ENCODE measurements around the gene ACP7. TPM values are rescaled to one million over a fixed set of nuclear protein-coding genes. Genes with fewer than 3 reads are reported as not detected.
"Not testable (repeated sequence)": the region's sequence is repeated elsewhere in the genome, so short reads cannot be mapped to it uniquely, and the experiment has no call there.

Gene ACP7
- total RNA-seq, 1 experiment from 2014 or later, result not detected

DNA sequence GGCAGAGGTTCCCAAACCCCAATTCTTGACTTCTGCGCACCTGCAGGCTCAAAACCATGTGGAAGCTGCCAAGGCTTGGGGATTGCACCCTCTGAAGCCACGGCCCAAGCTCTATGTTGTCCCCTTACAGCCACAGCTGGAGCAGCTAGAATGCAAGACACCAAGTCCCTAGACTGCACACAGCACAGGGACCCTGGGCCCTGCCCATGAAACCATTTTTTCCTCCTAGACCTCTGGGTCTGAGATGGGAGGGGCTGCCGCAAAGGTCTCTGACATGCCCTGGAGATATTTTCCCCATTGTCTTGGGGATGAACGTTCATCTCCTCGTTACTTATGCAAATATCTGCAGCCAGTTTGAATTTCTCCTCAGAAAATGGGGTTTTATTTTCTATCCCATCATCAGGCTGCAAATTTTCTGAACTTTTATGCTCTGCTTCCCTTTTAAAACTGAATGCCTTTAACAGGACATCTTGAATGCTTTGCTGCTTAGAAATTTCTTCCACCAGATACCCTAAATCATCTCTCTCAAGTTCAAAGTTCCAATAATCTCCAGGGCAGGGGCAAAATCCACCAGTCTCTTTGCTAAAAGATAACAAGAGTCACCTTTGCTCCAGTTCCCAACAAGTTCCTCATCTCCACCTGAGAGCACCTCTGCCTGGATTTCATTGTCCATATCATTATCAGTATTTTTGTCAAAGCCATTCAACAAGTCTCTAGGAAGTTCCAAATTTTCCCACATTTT, 11.8 kb downstream of the ACP7 start:
- not testable (repeated sequence) for DNase-seq, H3K36me3 ChIP-seq, H3K9me3 ChIP-seq

DNA sequence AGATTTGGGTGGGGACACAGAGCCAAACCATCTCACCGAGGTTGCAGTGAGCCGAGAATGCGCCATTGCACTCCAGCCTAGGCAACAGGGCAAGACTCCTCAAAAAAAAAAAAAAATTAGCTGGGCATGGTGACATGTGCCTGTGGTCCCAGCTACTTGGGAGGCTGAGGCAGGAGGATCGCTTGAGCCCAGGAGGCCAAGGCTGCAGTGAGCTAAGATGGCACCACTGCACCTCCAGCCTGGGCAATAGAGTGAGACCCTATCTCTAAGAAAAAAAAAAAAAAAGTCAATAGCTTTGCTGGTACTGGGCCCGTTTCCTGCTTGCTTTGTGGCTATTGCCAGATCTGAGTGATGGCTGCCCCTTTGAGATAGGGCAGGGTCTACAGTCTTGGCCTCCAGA, 13.1 kb downstream of the ACP7 start:
- Histone ChIP-seq H3K36me3 (no peaks in the 10 kb centered on the region), H3K9me3 (no peaks in the 10 kb centered on the region), H3K27me3 (no peaks in the 10 kb centered on the region), H3K4me3 (no peak overlapping the region)
- no peak for DNase-seq

More for the DNA sequence above, 11.8 kb downstream of the ACP7 start:
- not testable (repeated sequence) for H3K4me3 ChIP-seq, H3K27me3 ChIP-seq

DNA sequence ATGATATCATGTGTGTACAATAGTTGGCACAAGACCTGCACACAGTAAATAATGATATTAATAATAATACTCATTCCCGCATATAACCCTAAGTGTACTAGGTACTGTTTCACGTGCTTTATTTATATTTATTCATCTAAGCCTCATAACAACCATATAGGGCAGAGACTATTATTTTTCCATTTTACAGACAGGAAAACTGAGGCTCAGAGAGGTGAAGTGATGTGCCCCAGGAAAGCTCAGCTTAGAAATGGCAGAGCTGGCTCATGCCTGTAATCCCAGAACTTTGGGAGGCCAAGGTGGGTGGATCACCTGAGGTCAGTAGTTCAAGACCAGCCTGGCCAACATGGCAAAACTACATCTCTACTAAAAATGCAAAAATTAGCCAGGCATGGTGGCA, 13.6 kb downstream of the ACP7 start:
- DNase-seq, result no peak
- no peaks in the 10 kb centered on the region for H3K27me3 ChIP-seq
- H3K36me3 ChIP-seq, result no peaks in the 10 kb centered on the region
- no peaks in the 10 kb centered on the region for H3K9me3 ChIP-seq
- H3K4me3 ChIP-seq, result no peak overlapping the region

DNA sequence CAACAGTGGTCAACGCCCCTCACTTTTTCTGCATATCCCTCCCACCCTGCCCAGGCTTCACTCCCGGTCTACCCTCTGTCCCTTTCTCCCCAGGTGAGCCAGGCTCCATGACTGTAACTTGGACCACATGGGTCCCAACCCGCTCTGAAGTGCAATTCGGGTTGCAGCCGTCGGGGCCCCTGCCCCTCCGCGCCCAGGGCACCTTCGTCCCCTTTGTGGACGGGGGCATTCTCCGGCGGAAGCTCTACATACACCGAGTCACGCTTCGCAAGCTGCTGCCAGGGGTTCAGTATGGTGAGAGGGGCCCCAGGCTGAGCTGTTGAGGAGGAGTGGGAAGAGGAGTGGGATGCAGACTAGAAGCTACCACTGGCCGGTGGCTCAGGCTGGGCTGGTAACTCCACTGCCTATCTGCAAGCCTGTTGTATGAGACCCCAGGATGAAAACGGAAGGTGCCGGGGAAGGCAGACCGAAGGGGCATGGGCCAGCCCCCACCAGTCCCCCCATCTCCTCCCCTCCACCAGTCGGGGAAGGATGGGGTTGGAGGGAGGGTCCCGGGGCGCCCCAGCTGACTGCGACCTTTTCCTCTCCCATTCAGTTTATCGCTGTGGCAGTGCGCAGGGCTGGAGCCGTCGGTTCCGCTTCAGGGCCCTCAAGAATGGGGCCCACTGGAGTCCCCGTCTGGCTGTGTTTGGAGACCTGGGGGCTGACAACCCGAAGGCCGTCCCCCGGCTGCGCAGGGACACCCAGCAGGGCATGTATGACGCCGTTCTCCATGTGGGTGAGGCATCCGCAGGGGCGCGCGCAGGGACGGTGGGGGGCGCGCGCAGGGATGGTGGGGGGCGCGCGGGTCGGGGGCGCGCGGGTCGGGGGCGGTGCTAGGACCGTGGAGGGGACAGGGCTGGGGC, 14.4 kb downstream of the ACP7 start:
- DNase-seq, result no peak
- no peaks in the 10 kb centered on the region for H3K36me3 ChIP-seq
- no peak overlapping the region for H3K4me3 ChIP-seq
- H3K9me3 ChIP-seq, result no peaks in the 10 kb centered on the region
- no peaks in the 10 kb centered on the region for H3K27me3 ChIP-seq

DNA sequence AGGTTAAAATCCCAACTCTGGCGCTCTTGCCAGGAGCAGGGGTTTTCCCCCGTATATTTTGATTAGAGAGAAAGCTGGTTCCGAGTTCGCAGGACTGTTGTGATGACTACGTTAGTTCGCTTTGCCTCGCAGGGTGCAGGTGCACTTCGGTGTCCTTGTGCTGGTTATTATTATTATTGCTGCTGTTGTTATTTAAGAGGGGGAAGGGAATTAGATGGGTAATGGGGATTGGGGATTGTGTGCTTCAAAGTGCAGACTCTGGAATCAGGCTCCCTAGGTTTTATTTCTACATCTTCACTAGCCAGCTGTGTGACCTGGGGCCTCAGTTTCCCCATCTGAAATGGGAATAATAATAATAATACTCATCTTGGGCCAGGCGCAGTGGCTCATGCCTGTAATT, 15.2 kb downstream of the ACP7 start:
- no peaks in the 10 kb centered on the region for H3K27me3 ChIP-seq
- H3K4me3 ChIP-seq, result no peak overlapping the region
- no peaks in the 10 kb centered on the region for H3K36me3 ChIP-seq
- no peak for DNase-seq
- H3K9me3 ChIP-seq, result no peaks in the 10 kb centered on the region

DNA sequence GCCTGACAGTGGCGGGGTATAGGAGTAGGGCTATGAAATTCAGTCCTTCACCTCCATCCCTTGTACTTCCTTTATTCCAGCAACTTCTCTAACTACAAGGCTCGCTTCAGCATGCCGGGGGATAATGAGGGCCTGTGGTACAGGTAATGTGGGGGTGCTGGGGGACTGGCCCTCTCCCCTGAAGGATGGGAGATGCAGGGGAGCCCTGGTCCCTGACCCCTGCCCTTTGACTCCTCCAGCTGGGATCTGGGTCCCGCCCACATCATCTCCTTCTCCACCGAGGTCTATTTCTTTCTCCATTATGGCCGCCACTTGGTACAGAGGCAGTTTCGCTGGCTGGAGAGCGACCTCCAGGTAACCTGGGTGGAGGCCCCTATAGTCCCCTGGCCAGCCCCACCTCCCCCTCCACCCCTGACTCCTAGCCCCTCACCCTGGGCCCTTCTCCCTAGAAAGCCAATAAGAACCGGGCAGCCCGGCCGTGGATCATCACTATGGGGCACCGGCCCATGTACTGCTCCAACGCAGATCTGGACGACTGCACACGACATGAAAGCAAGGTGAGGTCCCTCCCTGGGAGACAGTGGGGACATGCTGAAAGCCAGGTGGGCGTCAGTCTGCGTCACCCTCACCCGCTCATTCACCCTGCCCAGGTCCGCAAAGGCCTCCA, 16.5 kb downstream of the ACP7 start:
- no peak overlapping the region for H3K4me3 ChIP-seq
- no peak for DNase-seq
- no peaks in the 10 kb centered on the region for H3K27me3 ChIP-seq
- no peaks in the 10 kb centered on the region for H3K36me3 ChIP-seq
- H3K9me3 ChIP-seq, result no peaks in the 10 kb centered on the region

DNA sequence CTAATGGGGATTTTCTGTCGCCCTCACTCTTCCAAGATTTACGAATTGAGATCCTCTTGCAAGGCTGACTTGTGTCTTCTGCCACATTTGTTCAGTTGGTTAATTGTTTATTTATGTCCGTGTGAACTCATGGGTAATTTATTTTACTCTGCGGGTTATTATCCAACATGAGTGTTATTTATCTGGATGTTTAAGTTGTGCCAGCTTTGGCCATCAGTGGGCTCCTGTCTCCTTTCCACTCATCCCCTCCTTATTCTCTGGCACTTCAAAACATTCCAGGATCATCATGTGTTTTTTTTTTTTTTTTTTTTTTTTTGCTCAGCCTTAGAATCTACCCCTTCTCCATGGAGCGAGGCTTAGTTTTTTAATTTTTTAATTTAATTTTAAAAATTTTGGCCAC, 19.0 kb downstream of the ACP7 start:
- no peak for DNase-seq
- no peaks in the 10 kb centered on the region for H3K27me3 ChIP-seq
- no peaks in the 10 kb centered on the region for H3K36me3 ChIP-seq
- H3K9me3 ChIP-seq, result no peaks in the 10 kb centered on the region
- H3K4me3 ChIP-seq, result no peak overlapping the region

DNA sequence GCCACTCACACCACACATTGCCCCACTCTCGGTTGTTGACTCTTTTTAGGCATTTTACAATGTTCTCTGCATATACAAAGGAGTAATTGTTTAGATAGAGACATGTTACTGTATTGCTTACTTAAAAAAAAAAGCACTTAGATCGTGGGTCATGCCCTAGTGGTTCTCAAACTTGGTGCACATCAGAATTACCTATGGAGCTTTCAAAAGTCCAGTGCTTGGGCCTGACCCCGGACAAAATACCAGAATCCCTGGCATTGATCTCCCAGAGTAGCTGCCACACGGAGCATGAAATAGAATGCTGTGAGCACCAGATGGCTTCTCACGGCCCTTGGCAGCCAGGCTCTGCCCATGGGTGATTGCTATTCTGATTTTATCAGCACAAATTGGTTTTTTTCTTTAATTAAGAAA, 20.0 kb downstream of the ACP7 start:
- DNase-seq, result no peak
- Histone ChIP-seq H3K9me3 (no peaks in the 10 kb centered on the region), H3K36me3 (no peaks in the 10 kb centered on the region), H3K27me3 (no peaks in the 10 kb centered on the region), H3K4me3 (no peak overlapping the region)

DNA sequence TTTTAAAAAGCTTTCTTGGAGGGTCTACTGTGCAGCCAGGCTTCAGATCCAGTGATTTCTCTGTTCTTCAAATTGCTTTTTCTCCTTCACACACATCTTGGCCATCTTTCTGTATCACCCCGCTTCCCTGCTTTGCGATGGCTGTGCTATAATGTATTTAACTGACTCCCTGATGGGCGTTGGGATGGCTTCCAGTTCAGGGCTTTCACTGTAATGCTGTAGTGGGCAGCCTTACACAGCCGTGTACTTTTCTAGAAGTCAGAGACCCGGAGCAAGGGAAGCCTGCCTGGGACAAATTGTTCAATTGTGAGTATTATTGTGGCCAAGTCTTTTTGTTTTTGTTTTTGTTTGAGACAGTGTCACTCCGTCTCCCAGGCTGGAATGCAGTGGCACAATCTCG, 22.0 kb downstream of the ACP7 start:
- Histone ChIP-seq H3K4me3 (no peak overlapping the region), H3K27me3 (no peaks in the 10 kb centered on the region), H3K9me3 (no peaks in the 10 kb centered on the region), H3K36me3 (no peaks in the 10 kb centered on the region)
- no peak for DNase-seq

DNA sequence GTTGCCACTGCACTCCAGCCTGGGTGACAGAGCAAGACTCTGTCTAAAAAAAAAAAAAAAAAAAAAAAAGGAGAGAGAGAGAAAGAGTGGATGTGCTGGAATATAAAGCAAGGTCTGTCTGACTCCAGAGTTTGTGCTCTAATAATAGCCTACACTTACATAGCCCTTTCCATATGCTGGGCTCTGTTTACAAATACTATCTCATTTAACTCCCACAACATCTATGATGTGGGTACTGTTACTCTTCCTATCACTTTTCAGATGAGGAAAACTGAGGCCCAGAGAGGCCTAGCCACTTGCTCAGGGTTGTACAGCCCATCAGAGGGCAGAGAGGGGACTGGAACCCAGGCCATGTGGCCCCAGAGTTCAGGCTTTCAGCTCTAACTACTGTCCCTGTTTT, 25.5 kb downstream of the ACP7 start:
- H3K9me3 ChIP-seq, result no peaks in the 10 kb centered on the region
- no peaks in the 10 kb centered on the region for H3K27me3 ChIP-seq
- no peak overlapping the region for H3K4me3 ChIP-seq
- no peak for DNase-seq
- no peaks in the 10 kb centered on the region for H3K36me3 ChIP-seq

DNA sequence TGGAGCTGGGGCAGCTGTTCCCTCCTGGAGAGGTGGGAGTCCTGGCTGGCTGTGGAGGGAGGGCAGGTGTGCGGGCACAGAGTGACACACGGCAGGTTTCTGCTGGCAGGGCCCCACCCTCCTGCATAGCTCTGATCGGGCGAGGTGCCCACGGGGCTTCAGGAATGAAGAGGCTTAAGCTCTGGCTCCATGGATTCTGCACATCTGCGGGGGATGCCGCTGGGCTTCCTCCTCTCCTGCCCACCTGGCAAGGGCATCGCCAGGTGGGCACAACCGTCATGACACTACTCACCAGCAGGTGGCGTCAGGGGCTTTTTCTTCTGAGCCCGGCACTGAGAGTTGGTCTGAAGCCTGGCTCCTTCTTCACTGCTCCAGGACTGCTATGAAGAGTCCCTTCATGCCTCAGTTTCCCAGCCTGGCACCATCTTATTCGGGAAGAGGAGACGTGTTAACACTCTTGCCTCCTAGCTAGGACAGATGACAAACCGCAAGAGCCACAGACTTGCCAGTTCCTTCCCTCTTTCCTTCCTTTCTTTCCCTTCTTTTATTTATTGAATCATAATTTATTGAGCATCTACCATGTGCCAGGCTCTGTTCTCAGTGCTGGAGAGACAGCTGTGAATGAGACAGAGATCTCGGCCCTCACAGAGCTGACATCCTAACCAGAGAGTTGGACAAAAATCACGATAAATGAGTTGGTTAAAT, 26.2 kb downstream of the ACP7 start:
- Histone ChIP-seq H3K9me3 (no peaks in the 10 kb centered on the region), H3K27me3 (no peaks in the 10 kb centered on the region), H3K4me3 (no peak overlapping the region), H3K36me3 (no peaks in the 10 kb centered on the region)
- DNase-seq, result peak; percentile 54

DNA sequence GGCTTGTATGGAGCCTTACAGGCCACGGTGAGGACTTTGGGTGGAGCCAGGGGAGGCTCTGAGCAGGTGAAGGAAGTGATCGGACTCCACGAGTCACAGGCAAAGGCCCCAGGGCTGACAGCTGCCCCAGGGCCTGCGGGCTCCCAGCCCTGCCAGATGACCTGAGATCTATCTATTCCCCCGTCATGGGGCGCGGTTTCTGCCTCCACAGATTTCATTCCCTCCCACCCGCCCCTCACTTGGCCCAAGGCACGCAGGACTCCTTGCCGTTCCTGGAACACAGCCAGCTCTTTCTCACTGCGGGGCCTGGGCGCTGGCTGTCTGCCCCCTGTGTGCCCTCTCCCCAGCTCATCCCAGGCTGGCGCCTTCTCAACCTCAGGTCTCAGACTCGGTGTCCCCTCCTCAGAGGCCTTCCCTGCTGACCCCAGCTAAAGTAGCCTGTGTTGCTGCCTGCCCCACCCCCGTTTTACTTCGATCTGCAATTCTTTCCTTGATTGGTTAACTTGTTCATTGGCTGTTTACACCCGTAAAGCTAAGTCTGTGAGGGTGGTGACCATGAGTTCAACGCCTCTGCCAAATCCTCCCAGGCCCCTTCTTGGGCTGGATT, 27.5 kb downstream of the ACP7 start:
- Histone ChIP-seq H3K36me3 (no peaks in the 10 kb centered on the region), H3K9me3 (no peaks in the 10 kb centered on the region), H3K4me3 (no peak overlapping the region), H3K27me3 (no peaks in the 10 kb centered on the region)
- peak; percentile 28 for DNase-seq

DNA sequence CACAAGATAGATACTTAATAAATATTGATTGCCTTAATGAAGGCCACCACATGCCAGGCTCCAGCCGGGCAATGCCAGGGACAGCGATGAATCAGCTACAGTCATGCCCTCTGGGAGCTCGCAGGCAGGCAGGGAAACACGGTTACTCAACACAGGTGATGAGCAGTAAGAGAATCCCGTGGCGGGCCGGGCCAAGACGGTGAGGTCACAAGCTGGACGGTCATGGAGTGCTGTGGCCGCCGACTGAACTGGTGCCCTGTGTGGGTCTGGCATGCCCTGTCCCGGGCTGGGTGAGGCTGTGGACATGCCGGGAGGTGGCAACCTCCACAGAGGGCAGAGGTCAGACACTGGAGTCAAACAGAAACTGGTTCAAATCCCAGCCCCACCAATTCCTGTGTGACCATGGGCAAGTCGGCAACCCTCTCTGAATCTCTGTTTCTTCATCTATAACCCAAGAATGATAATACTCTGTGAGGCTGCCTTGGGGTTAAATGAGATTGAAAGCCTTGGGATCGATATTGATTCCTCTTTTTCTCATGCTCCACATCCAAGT, 28.2 kb downstream of the ACP7 start:
- Histone ChIP-seq H3K27me3 (no peaks in the 10 kb centered on the region), H3K36me3 (no peaks in the 10 kb centered on the region), H3K4me3 (no peak overlapping the region), H3K9me3 (no peaks in the 10 kb centered on the region)
- DNase-seq, result peak; percentile 88

DNA sequence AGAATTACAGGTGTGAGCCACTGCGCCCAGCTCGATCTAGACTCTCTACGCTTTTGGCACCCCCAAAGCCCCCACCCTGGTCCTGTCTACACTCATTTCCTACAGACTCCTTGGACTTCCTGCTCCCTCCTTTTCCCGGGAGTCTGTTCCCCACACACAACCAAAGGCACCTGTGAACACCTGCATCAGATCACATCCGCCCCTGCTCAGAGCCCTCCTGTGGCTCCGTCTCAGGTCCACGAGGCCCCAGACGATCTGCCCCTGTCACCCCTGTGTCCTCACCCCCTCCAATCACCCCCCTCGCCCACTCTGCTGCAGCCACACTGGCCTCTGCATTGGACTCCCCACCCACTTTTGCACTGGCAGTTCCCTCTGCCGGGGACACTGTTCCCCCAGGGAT, 29.0 kb downstream of the ACP7 start:
- Histone ChIP-seq H3K36me3 (no peaks in the 10 kb centered on the region), H3K27me3 (no peaks in the 10 kb centered on the region), H3K4me3 (no peak overlapping the region), H3K9me3 (no peaks in the 10 kb centered on the region)
- no peak for DNase-seq

DNA sequence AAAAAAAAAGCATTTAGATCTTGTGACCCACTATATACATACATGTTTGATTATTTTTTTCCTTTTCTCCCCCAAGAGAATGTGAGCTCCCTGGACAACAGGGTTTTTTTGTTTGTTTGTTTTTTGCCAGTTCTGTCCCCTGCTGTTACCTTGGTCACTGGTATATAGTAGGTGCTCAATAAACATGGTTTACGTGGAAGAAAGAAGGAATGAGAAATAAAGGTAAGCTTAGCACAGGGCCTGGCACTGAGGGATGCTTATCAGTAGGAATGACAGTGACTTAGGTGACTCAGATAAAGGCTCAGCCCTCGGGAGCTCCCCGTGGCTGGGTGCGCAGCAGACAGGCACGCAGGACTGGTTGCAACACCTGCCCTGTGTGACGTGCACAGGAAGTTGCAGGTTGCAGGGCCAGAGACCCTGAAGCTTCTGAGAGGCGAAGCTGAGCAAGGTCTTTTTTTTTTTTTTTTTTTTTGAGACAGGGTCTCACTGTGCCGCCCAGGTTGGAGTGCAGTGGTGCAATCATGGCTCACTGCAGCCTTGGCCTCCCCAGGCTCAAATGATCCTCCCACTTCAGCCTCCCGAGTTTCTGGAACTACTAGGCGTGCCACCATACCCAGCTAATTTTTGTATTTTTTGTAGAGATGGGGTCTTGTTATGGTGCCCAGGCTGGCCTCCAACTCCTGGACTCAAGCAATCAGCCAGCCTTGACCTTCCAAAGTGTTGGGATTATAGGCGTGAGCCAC, 31.1 kb downstream of the ACP7 start:
- no peaks in the 10 kb centered on the region for H3K27me3 ChIP-seq
- no peak for DNase-seq
- H3K36me3 ChIP-seq, result no peaks in the 10 kb centered on the region
- no peaks in the 10 kb centered on the region for H3K9me3 ChIP-seq
- H3K4me3 ChIP-seq, result no peak overlapping the region

DNA sequence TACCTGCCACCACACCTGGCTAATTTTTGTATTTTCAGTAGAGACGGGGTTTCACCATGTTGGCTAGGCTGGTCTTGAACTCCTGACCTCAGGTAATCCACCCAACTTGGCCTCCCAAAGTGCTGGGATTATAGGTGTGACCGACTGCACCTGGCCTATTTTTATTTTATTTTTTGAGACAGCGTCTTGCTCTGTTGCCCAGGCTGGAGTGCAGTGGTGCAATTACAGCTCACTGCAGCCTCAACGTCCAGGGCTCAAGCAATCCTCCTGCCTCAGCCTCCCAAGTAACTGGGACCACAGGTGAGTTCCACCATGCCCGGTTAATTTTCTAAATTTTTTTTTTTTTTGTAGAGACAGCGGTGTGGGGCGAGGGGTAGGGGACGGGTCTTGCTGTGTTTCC, 32.9 kb downstream of the ACP7 start:
- DNase-seq, H3K36me3 ChIP-seq, H3K27me3 ChIP-seq, H3K4me3 ChIP-seq, H3K9me3 ChIP-seq: not testable (repeated sequence)
